ENCODE data around the gene AKAP8L. TPM values are rescaled to one million over a fixed set of nuclear protein-coding genes. Genes with fewer than 3 reads are reported as not detected.

Gene AKAP8L
- total RNA-seq, 6 experiments from 2014 or later: 49.4 to 54.4 (median 52.0) TPM

DNA sequence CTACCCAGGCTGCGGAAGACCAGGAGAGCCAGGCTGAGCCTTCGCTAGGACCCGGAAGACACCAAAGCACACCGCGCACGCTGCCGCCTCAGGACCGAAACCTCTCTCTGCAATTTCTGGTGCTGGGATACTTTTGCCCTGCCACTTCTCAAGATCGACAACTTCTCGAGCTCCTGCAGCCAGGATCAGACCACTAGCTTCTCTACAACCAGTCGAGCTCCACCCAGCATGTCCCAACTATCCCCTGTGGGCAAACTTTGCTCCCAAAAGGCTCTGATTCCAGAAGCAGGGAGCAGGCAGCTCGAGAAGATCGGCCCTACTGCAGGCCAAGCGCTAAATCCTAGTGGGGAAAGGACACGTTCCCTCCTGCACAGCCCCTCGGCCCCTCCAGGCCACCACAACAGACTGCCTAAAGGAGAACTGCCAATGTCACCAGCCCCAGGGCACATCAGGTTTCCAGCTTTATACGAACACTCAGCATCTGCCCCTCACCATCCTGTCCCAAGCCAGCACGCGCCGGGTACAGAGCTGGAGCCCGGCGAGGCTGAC is 40.2 kb downstream of the AKAP8L start:
- TF ChIP-seq, protein P1, sequence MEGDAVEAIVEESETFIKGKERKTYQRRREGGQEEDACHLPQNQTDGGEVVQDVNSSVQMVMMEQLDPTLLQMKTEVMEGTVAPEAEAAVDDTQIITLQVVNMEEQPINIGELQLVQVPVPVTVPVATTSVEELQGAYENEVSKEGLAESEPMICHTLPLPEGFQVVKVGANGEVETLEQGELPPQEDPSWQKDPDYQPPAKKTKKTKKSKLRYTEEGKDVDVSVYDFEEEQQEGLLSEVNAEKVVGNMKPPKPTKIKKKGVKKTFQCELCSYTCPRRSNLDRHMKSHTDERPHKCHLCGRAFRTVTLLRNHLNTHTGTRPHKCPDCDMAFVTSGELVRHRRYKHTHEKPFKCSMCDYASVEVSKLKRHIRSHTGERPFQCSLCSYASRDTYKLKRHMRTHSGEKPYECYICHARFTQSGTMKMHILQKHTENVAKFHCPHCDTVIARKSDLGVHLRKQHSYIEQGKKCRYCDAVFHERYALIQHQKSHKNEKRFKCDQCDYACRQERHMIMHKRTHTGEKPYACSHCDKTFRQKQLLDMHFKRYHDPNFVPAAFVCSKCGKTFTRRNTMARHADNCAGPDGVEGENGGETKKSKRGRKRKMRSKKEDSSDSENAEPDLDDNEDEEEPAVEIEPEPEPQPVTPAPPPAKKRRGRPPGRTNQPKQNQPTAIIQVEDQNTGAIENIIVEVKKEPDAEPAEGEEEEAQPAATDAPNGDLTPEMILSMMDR (IDR thresholded peaks at IDR 0.05): no peak
- H3K9me3 Mint-ChIP-seq: no peaks in the 10 kb centered on the region

DNA sequence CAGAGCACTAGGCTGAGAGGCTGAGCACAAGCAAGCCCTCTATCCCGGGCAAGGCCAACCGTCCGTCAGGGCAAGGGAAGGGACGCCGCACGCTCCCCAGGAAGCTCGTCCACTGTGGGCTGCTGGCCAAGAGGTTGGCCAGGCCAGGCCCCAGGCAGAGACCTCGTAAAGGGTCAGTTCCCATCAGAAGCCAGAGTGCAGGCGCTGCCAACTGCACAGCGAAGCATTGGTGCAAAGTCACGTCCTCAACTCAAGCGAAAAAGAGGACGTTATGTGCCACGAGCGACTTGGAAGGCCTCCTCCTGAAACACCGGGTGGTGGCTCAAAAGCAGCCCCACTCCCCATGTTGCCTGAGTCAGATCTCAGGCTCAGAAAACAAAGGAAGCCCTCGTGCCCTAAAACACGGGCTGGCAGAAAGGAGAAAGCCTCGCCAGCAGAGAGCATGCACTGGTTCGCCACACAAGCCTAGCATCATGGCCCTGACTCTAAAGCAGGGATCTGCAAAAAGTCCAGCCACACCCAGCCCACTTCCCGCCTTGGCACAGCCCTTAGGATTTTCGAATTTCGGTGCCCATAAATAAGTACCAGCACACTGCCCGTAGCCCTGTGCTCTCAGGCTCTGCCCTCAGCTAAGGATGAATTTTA is 43.9 kb downstream of the AKAP8L start:
- peaks cover 19% of the 10 kb centered on the region for H3K4me1 Mint-ChIP-seq (ENCODE audit: low read depth)
- no peak for DNase-seq
- no peak overlapping the region for H3K27ac Mint-ChIP-seq
- peaks cover 14% of the 10 kb centered on the region for H3K36me3 Mint-ChIP-seq (ENCODE audit: low read depth)
- TF ChIP-seq, protein P1 (IDR thresholded peaks at IDR 0.05): no peak
- H3K9me3 Mint-ChIP-seq: no peaks in the 10 kb centered on the region
- peaks cover 14% of the 10 kb centered on the region for H3K27me3 Mint-ChIP-seq (ENCODE audit: insufficient read depth)
- no peak overlapping the region for H3K4me3 Mint-ChIP-seq

More for the DNA sequence above, 40.2 kb downstream of the AKAP8L start:
- peak overlapping the region; percentile 93 for H3K4me3 Mint-ChIP-seq
- peak overlapping the region; percentile 92 for H3K27ac Mint-ChIP-seq
- DNase-seq: peak; percentile 29
- peaks cover 16% of the 10 kb centered on the region for H3K27me3 Mint-ChIP-seq (ENCODE audit: insufficient read depth)
- peaks cover 37% of the 10 kb centered on the region for H3K4me1 Mint-ChIP-seq (ENCODE audit: low read depth)
- peaks cover 11% of the 10 kb centered on the region; the same call in 1 of the 2 replicates for H3K36me3 Mint-ChIP-seq (ENCODE audit: low read depth)

DNA sequence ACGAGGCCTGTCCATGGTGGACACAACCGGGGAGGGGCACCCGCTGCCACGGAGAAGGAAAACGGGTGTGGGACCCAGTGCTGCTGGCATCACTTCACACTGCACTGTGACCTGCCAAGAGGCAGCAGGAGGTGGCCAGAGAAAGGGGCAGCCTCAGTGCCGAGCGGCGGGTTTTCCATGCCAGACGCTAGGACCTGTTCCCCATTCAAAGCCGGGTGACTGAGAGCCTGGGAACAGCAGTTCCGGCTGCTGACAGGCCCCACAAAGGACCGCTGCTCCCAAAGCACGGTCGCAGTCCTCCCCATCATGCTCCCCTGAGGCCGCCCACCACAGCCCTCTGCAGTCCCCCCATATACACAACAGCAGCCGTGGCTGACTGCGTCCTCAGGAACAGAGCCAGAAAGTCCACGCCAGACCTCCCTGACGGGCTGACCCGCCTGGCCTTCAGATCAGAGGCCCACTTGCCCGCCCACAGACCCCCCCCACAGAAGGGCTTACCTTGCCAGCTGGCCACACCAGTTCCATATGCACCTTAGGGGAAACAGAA is 44.6 kb downstream of the AKAP8L start:
- no peaks in the 10 kb centered on the region for H3K9me3 Mint-ChIP-seq
- no peak for DNase-seq
- H3K4me3 Mint-ChIP-seq: no peak overlapping the region
- TF ChIP-seq, protein P1 (IDR thresholded peaks at IDR 0.05): no peak
- H3K36me3 Mint-ChIP-seq (ENCODE audit: low read depth): peaks cover 14% of the 10 kb centered on the region
- H3K27ac Mint-ChIP-seq: no peak overlapping the region
- H3K27me3 Mint-ChIP-seq (ENCODE audit: insufficient read depth): peaks cover 11% of the 10 kb centered on the region
- peaks cover 19% of the 10 kb centered on the region for H3K4me1 Mint-ChIP-seq (ENCODE audit: low read depth)

DNA sequence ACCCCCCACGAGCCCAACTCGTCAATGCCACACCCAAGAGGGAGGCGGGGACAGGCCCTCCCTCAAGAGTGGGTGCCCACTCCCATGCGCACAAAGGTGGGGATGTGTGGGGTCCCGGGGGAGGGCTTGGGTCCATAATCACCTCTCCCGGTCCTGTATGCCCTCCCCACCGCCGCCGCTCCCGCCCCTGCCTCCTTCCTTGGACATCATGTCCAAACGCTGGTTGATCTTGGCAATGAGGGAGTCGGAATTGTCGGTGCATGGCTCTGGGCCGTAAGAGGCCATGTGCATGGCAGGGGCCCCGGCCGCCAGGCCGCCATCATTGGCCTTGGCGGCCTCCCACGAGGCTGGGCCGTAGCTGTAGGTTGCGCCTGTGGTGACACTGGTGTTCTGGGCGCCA is 45.1 kb downstream of the AKAP8L start:
- no peak for DNase-seq
- Mint-ChIP-seq H3K4me3 (no peak overlapping the region), H3K27me3 (ENCODE audit: insufficient read depth) (peaks cover 11% of the 10 kb centered on the region), H3K27ac (no peak overlapping the region; the same call in 1 of the 2 replicates), H3K4me1 (ENCODE audit: low read depth) (peaks cover 19% of the 10 kb centered on the region), H3K36me3 (ENCODE audit: low read depth) (peaks cover 14% of the 10 kb centered on the region), H3K9me3 (no peaks in the 10 kb centered on the region)
- TF ChIP-seq, protein P1 (IDR thresholded peaks at IDR 0.05): no peak

DNA sequence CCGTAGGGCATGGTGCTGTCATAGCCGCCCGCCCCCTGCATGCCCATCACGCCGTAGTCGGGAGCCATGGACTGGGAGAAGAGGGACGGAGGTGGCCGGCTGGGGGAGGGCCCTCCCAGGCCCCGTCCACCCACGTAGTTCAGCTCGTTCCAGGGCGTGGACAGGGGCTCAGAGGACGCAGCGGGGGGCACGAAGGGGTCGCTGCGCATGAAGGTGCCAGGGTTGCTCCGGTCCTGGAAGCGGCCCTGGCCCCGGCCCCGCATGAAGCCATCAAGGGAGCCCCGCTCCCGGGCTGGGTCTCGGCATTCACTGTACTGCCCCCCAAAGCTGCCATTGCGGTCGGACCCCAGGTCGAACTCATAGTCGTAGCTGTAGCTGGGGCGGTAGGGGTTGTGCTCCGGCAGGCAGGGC is 45.9 kb downstream of the AKAP8L start:
- no peaks in the 10 kb centered on the region for H3K9me3 Mint-ChIP-seq
- DNase-seq: no peak
- H3K27me3 Mint-ChIP-seq (ENCODE audit: insufficient read depth): peaks cover 7% of the 10 kb centered on the region
- TF ChIP-seq, protein P1 (IDR thresholded peaks at IDR 0.05): no peak
- no peak overlapping the region for H3K27ac Mint-ChIP-seq
- peaks cover 14% of the 10 kb centered on the region for H3K4me1 Mint-ChIP-seq (ENCODE audit: low read depth)
- H3K4me3 Mint-ChIP-seq: no peak overlapping the region
- peaks cover 14% of the 10 kb centered on the region for H3K36me3 Mint-ChIP-seq (ENCODE audit: low read depth)

All from HFFc6 (cell line).